NCI-H82 treated with DMSO at 0.1 percent for 48 hours (cell line): ENCODE data around the gene TDG.

ENCODE experiments used
- DNase-seq: peaks from one replicate; lab custom pipeline; 2025; ENCODE audit not compliant: unreplicated experiment; lab: John Stamatoyannopoulos, UW

The TDG gene

DNA sequence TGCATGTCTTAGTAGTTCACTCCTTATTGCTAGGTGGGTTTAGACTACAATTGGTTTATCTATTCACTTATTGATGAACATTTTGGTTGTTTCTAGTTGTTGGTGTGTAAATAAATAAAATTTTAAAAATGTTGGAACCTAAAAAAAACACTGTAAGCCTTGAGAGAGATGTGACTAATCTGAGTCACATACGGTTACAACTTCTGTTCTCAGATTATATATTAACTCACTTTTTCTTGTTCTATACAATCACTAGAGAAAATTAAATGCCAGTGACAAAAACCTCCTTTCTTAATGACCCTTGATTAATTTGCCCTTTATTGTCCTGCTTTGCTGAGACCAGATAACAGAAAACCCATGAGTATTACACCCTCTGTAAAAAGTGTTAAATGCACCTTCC, 7.1 kb upstream of the TDG start:
- no peak for DNase-seq

DNA sequence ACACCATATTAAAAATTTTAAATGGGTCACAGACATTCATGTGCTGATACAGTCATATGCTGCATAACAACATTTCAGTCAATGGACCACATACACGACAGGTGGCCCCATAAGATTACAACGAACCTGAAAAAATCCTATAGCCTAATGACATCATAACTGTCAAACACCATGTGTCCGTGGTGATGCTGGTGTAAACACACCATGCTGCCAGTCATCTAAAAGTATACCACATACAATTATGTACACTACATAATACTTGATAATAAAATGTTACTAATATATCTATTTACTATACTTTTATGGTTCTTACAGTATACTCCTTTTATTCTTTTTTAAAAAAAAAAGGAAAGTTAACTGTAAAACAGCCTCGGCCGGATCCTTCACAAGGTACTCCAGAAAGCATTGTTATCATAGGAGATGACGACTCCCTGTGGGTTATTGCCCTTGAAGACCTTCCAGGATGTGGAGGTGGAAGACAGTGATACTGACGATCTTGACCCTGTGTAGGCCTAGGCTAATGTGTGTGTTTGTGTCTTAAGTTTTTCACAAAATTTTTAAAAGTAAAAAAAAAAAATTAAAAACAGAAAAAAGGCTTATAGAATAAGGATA, 5.0 kb upstream of the TDG start:
- DNase-seq: no peak

DNA sequence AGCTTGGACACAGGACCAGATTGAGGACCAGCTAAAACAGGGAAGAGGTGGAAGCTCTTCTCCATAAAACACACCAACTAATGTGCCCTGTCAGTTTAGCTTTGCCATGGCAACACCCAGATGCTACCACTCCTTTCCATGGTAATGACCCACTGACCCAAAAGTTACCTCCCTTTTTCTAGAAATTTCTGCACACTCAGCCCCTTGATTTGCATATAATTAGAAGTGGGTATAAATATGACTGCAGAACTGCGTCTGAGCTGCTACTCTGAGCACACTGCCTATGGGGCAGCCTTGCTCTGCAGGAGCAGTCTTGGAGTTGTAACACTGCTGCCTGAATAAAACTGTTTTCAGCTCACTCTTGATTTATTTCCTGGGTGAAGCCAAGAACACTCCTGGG, 3.2 kb upstream of the TDG start:
- DNase-seq: no peak

DNA sequence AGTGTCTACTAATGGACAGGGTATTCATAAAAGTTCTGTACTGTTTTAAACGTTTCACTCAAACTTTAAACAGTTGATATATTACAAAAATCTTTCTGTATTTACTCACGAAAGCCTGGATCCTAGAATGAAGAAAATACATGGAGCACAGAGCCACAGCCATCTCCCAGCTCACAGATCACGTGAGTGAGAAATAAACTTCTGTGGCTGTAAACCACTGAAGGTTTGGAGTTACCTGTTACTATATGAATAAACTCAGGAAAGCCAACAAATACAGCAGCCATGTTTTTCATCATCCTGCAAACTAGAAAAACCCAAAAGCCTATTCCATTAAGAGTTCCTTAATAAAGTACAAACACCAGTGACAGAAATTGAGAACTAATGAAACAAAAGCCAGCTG, 867 bp upstream of the TDG start:
- DNase-seq: no peak

DNA sequence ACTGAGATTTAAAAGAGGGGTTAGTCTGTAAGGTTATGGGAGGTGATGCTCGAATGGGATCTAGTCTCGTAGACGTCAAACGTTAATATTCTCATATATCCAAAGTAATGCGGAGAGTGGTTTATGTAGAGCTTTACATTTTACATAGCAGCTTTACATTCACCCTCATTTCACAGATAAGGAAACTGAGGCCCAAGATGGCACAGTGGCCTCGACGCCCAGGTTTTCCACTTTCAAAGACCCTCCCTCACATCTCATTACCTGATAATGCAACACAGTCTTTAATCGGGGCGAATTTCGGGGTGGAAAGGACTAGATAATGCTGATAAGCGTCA, 450 bp upstream of the TDG start:
- no peak for DNase-seq

DNA sequence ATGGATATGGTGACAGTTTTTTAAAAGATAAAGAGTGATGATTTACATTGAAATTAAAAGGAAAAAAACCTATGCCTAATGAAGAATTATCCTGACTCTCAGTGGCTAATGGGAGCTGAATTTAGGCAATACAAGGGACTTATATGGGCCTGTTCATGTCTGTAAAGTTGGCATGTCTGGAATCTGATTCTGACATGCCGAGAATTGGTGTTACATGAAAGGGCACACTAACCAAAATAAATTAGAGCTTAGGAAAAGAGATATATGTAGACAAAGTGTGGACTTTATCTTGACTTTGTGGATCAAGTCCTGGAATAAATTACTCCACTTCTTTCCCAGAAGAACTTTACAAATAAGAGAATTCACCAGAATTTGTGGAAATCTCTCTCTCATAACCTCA, 1.1 kb downstream of the TDG start:
- DNase-seq: no peak

DNA sequence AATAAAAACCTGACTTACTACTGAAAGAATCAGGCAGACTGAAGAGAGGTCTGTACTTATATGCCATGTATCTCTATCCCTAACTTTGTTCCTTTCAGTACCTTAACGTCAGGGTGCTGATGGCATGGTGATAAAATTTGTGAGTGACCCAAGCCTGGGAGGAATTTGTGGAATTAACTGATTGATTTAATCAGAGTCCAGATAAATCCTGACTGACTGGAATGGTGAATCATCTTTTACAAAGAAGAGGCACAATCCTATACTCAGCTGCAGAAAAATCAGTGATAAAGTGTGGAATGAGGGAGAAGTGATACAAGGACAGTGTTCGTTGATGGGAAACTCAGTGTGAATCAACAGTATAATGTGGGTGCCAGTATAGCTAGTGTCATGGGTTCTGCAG, 3.7 kb downstream of the TDG start:
- no peak for DNase-seq

DNA sequence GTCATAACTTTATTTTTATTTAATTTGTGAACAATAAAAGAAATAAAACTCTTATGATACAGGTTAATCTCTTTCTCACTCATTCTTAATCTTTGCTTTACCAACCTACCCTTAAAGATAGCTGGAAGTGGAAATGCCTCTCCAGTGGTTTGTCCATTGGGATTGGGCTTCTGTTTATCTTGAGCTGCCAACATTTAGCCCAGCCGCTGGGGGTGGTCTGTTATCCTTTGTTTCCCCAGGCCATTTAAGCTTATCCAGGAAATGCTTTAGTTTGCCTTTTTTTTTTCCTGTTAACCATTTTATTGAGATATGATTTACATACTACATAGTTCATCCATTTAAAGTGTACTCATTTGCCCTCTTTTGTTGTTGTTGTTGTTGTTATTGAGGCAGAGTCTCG, 8.2 kb downstream of the TDG start:
- DNase-seq: no peak

DNA sequence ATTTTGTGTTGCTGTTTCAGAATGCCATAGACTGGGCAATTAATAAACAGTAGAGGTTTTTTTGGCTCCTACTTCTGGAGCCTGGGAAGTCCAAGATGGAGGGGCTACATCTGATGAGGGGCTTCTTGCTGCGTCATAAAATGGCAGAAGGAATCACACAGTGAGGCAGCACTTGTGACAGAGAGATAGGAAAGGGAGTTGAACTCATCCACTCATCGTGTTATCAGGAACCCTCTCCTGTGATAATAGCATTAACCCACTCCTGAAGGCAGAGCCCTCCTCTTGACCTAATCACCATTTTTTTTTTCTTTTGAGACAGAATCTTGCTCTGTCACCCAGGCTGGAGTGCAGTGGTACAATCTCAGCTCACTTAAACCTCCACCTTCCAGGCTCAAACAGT, 9.7 kb downstream of the TDG start:
- no peak for DNase-seq

DNA sequence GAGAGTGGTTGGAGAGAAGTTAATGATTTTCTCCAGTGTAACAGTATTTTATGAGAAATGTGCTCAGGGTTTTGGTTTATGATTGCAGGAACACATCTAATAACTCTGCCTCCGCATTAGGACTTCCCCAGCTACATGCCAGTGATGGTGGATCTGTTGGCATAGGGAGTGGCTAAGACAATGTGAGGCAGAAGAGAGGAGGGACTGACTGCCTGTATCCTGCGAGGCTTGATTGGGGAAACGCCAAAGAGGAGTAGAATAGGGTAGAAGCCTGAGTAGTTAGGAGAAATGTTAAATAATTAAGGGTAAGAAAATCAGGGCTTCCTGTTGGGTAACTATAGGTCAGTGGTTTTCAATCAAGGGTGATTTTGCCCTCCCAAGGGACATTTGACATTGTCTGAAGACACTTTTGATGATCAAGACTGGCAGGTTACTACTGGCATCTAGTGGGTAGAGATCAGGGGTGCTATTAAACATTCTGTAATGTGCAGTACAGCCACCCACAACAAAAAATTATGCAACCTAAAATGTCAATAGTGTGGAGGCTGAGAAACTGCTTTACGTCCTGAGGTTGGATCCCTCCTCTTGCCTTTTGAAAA, 12.8 kb downstream of the TDG start:
- DNase-seq: no peak

DNA sequence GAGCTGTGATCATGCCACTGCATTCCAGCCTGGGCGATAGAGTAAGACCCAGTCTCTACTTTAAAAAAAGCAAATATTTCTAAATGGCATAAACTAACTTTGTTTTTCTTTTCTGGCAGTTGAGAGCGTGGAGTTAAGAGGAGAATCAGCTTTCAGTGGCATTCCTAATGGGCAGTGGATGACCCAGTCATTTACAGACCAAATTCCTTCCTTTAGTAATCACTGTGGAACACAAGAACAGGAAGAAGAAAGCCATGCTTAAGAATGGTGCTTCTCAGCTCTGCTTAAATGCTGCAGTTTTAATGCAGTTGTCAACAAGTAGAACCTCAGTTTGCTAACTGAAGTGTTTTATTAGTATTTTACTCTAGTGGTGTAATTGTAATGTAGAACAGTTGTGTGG, 21.2 kb downstream of the TDG start:
- no peak for DNase-seq

DNA sequence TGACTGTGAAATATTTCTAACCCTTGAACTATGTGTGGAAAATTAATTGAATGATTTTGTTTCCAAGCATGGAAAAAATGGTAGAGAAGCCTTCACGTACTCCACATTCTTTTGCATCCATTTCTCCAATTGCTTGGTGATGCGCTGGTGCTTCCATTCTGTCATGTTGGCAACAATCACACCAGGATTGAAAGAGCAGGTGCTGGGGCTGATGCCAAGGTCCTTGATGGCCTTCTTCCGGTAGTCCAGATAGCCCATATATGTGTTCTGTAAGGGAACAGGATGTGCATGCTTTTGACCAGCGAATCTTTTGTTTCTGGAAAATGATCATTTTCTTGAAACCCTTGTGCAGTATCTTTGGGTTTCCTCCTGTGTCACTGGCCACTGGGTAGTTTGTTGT, 28.6 kb downstream of the TDG start:
- DNase-seq: no peak

DNA sequence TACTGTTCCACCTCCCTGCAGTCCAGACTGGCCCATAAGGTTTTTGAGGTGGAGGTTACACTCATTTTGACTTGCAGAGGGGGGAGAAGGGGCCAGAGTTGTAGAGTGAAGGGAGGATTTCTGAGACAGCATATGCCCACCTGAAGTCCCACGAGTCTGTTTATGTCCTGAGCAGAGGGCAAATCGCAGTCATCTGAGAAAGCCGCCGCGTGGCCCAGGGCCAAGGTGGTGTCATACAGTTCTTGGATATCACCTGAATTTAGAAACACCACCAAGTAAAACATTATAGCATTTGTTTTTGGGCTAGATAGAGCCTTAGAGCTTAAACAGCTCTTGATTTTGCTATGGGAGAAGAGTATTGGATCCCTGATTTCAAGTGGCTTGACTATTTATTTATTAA, 30.9 kb downstream of the TDG start:
- no peak for DNase-seq

DNA sequence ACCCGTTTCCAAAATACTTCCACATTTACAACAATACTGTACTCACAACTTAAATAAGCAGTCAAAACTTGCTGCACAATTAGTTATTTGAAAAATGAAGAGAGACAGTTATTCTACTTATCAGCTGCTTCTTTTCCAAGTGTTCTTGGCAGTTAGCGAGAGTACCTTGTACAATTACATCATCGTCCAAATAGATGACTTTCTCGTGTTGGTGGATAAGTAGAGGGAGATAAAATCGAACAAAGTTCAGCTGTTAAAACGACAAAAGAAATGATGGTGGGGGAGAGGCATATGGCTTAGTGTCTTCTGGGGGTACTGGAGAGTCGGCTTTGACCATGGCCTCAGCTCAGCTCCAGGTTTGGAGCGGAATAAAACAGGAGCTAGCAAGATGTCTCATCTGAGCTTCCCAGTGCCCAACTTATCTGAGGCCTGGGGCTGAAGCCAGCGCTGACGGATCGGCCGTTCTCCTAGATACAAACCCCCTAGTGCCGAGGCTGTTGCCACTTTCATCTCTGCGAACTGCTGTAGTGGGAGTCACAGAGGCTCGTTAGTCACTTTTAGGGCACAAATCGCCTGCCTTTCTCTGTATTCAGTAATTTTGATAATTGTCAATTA, 31.7 kb downstream of the TDG start:
- no peak for DNase-seq

DNA sequence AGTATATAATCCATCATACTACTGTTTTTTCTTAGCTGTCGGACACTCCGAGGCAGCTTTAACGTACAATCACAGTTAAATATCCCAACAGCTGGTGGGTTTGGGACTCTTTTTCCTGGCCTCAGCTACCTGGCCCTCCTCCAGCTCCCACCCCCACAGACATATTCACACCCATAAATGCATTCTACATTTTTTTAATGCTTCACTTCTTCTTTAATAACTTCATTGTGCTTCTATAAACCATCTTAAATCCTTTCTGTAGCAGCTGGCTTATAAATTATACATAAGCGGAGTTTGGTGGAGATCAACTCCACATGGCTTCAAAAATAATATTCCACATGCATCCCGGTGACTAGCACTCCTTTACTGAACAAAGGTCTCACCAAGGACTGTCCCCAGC, 33.3 kb downstream of the TDG start:
- no peak for DNase-seq

DNA sequence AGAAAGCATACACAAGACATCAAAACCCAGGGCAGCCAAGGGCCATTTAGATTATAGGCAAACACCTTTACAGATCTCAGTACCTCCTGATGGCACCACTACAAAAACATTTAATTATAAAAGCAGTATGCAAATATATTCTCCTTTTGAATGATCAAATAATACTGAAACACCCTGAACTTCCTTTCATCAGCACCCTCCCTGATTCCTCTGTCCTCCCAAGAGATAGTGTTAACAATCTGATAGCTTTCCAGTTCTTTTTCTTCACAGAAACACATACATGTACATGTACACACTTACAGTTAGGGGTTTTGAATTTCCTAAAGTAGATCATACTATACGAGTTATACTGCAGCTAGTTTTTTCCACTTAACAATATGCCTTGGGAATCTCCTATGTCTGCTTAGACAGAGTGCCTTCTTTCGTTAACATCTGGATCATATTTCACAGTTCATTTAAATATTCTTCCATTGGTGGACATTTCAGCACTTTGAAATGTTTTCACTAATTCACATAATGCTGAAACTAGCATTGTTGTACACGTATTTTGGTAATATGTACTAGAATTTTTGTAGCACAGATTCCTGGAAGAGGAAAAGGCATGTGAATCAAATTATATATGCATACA, 35.2 kb downstream of the TDG start:
- DNase-seq: no peak

DNA sequence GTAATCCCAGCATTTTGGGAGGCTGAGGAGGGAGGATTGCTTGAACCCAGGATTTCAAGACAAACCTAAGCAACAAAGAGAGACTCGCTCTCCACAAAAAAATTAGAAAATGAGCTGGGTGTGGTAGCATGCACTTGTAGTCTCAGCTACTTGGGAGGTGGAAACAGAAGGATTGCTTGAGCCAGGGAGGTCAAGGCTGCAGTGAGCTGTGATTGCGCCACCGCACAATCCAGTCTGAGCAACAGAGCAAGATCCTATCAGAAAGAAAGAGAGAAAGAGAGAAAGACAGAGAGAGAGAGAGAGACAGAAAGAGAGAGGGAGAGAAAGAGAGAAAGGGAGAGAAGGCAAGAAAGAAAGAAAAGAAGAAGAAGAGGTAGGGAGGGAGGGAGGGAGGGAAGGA, 37.0 kb downstream of the TDG start:
- no peak for DNase-seq

DNA sequence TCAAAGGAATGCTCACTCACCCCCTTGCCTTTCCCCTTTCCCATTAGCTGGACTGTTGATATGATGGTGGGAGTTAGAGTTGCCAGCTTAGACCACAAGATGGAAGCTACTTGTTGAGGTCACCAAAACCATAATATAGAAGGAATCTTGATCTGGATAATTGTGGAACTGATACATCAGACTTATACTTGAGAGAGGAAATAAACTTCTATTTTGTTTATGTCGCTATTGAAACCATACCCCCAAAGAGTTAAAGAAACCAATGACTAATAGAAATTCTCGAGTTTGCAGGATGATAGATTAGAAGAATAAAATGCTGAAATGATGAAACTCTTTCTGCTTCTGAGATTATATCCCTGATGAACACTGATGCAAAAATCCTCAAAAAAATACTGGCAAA, 37.9 kb downstream of the TDG start:
- no peak for DNase-seq

DNA sequence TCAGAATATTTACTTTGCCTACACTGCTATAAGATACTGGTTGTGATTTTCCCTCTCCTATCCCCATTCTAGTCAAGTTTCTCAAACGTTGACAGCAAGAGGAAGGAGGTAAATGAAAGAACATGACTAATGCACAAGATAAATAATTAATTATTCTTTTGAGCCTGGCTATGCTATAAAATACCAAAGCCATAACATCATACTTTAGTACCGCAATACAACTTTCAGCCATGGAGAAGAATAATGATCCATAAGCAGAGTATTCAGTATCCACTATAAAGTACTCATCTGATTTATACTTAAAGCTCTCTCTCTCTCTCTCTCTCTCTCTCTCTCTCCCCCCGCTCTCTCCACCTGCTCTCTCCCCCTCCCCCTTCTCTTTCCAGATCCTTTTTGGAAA, 41.3 kb downstream of the TDG start:
- peak; percentile 33 for DNase-seq

DNA sequence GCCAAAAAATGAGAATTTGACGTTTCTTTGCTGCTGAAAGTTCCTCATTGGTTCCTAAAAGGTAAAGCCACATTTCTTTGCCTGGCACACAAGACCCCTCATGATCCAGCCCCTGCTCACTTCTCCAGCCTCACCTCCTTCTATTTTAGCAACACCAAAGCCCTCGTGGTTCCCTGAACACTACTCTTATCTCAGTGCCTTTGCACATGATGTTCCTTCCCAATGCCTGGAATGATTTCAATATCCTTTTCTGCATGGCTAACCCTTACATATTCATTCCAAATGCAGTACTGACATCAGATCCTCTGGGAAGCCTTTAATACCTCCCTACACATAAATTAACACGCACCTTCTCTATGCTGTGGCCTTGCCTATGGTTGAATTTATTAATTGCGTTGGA, 44.4 kb downstream of the TDG start:
- no peak for DNase-seq

DNA sequence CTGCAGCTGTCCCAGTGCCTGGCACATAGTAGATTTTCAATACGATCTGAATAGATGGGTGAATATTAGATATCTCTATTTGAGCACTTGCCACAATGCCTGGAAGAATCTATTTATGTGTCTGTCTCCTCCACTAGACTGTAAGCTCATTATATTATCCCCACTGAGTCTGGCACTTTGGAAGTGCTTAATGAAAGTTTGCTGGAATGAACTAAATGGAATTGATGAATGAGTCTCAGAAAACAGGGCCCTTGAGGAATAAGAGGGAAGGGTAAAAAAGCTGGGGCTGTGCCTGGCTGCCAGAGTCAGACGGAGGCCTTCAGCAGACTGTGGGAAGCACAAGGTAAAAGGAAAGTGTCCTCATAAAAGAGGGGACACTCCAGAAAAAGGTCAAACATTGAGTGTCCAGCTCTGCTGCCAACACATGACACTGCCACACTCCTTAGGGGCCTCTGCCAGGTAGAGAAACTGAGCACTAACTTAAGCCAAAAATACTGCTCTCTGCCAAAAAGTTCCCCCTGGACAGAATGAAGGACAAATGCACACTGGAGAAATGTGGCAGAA, 45.0 kb downstream of the TDG start:
- DNase-seq: no peak

DNA sequence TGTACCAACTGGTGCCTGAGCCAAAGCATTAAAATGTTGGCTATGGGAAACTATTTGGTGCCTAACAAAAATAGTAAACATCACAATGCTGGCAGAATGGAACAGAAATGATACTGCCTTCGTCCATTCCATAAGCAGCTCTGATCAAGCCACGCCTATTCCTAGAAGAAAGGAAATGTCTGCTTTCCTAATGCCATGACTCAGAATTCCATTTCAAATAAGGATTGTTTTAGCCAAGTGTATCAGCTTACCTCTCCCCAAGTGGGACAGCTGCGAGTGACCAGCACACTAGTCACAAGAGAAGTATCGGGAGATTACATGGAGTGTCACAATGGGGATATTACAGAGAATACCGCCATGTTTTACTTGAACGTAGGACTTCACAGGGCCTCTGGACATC, 45.6 kb downstream of the TDG start:
- no peak for DNase-seq
